ENCODE data around the gene KCNJ12. TPM values are rescaled to one million over a fixed set of nuclear protein-coding genes. Genes with fewer than 3 reads are reported as not detected.

The KCNJ12 gene
- total RNA-seq, 1 experiment from 2014 or later: 1.2 TPM

- no peaks in the 10 kb centered on the region for H3K4me1 ChIP-seq (ENCODE audit: insufficient read depth, low read length, poor library complexity, severe bottlenecking)
- POLR2A ChIA-PET (ENCODE audit: low non-redundant PET): no interaction called here
These were observed 16.7 kb upstream of the KCNJ12 start for GRCh38 chr17:21359483-21359840.

GRCh38 chr17:21360048-21360447, 16.1 kb upstream of the KCNJ12 start:
- TF ChIP-seq, protein P1, sequence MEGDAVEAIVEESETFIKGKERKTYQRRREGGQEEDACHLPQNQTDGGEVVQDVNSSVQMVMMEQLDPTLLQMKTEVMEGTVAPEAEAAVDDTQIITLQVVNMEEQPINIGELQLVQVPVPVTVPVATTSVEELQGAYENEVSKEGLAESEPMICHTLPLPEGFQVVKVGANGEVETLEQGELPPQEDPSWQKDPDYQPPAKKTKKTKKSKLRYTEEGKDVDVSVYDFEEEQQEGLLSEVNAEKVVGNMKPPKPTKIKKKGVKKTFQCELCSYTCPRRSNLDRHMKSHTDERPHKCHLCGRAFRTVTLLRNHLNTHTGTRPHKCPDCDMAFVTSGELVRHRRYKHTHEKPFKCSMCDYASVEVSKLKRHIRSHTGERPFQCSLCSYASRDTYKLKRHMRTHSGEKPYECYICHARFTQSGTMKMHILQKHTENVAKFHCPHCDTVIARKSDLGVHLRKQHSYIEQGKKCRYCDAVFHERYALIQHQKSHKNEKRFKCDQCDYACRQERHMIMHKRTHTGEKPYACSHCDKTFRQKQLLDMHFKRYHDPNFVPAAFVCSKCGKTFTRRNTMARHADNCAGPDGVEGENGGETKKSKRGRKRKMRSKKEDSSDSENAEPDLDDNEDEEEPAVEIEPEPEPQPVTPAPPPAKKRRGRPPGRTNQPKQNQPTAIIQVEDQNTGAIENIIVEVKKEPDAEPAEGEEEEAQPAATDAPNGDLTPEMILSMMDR (conservative IDR thresholded peaks at IDR 0.05; ENCODE audit: low read depth, low read length): no peak
- TF ChIP-seq EZH2 (IDR thresholded peaks at IDR 0.05; ENCODE audit: borderline replicate concordance, low read depth, low read length, poor library complexity, severe bottlenecking): no peak
- Histone ChIP-seq H3K9me3 (ENCODE audit: low read depth, low read length, poor library complexity, severe bottlenecking) (no peaks in the 10 kb centered on the region), H3K36me3 (ENCODE audit: insufficient read depth, low read length, poor library complexity, severe bottlenecking) (no peaks in the 10 kb centered on the region), H3K27ac (ENCODE audit: low read depth, low read length, poor library complexity, severe bottlenecking) (no peak overlapping the region), H3K4me3 (ENCODE audit: low read depth, low read length, poor library complexity, severe bottlenecking) (no peak overlapping the region), H3K27me3 (replicated peaks; ENCODE audit: insufficient read depth, low read depth, low read length, poor library complexity) (no peaks in the 10 kb centered on the region), H3K4me1 (ENCODE audit: insufficient read depth, low read length, poor library complexity, severe bottlenecking) (no peaks in the 10 kb centered on the region)
- intact Hi-C loops (cut with micrococcal nuclease; ENCODE audit: unreplicated experiment): no loop called here
- BruUV-seq (replicated peaks): no TSS peak
- DNase-seq (ENCODE audit: low spot score): no peak
- CTCF ChIA-PET: no interaction called here
- POLR2A ChIA-PET (ENCODE audit: low non-redundant PET): no interaction called here

More at GRCh38 chr17:21359483-21359840, 16.7 kb upstream of the KCNJ12 start:
- TF ChIP-seq, protein P1 (conservative IDR thresholded peaks at IDR 0.05; ENCODE audit: low read depth, low read length): no peak
- no peak for TF ChIP-seq EZH2 (IDR thresholded peaks at IDR 0.05; ENCODE audit: borderline replicate concordance, low read depth, low read length, poor library complexity, severe bottlenecking)
- CTCF ChIA-PET: no interaction called here
- no peaks in the 10 kb centered on the region for H3K27me3 ChIP-seq (replicated peaks; ENCODE audit: insufficient read depth, low read depth, low read length, poor library complexity)
- H3K9me3 ChIP-seq (ENCODE audit: low read depth, low read length, poor library complexity, severe bottlenecking): no peaks in the 10 kb centered on the region
- intact Hi-C loops (cut with micrococcal nuclease; ENCODE audit: unreplicated experiment): no loop called here
- no peak for DNase-seq (ENCODE audit: low spot score)
- no peak overlapping the region for H3K4me3 ChIP-seq (ENCODE audit: low read depth, low read length, poor library complexity, severe bottlenecking)
- H3K36me3 ChIP-seq (ENCODE audit: insufficient read depth, low read length, poor library complexity, severe bottlenecking): no peaks in the 10 kb centered on the region
- BruUV-seq (replicated peaks): no TSS peak
- no peak overlapping the region for H3K27ac ChIP-seq (ENCODE audit: low read depth, low read length, poor library complexity, severe bottlenecking)

GRCh38 chr17:21361020-21361809, 14.9 kb upstream of the KCNJ12 start:
- intact Hi-C loops (cut with micrococcal nuclease; ENCODE audit: unreplicated experiment): no loop called here
- POLR2A ChIA-PET (ENCODE audit: low non-redundant PET): no interaction called here

More at GRCh38 chr17:21361020-21361809, 14.9 kb upstream of the KCNJ12 start:
- H3K27me3 ChIP-seq (replicated peaks; ENCODE audit: insufficient read depth, low read depth, low read length, poor library complexity): no peaks in the 10 kb centered on the region
- H3K36me3 ChIP-seq (ENCODE audit: insufficient read depth, low read length, poor library complexity, severe bottlenecking): no peaks in the 10 kb centered on the region
- no TSS peak for BruUV-seq (replicated peaks)
- no peaks in the 10 kb centered on the region for H3K4me1 ChIP-seq (ENCODE audit: insufficient read depth, low read length, poor library complexity, severe bottlenecking)
- H3K4me3 ChIP-seq (ENCODE audit: low read depth, low read length, poor library complexity, severe bottlenecking): no peak overlapping the region
- no peak for TF ChIP-seq EZH2 (IDR thresholded peaks at IDR 0.05; ENCODE audit: borderline replicate concordance, low read depth, low read length, poor library complexity, severe bottlenecking)
- TF ChIP-seq, protein P1 (conservative IDR thresholded peaks at IDR 0.05; ENCODE audit: low read depth, low read length): no peak
- no peak overlapping the region for H3K27ac ChIP-seq (ENCODE audit: low read depth, low read length, poor library complexity, severe bottlenecking)
- CTCF ChIA-PET: no interaction called here
- no peak for DNase-seq (ENCODE audit: low spot score)
- no peaks in the 10 kb centered on the region for H3K9me3 ChIP-seq (ENCODE audit: low read depth, low read length, poor library complexity, severe bottlenecking)
